ENCODE data around the gene ST7.

Gene ST7

GRCh38 chr7:117048882-117049281 lies 95.6 kb downstream of the ST7 start:
- in situ Hi-C loops (cut with MboI; ENCODE audit: low sequenced_read_pairs), result no loop called here

GRCh38 chr7:117051808-117052207 lies 98.5 kb downstream of the ST7 start:
- in situ Hi-C loops (cut with MboI; ENCODE audit: low sequenced_read_pairs), result no loop called here

- in situ Hi-C loops (cut with MboI; ENCODE audit: low sequenced_read_pairs), result no loop called here
These were observed 100.1 kb downstream of the ST7 start for GRCh38 chr7:117053432-117053831.

- in situ Hi-C loops (cut with MboI; ENCODE audit: low sequenced_read_pairs), result no loop called here
These were observed 108.5 kb downstream of the ST7 start for GRCh38 chr7:117061751-117062150.

- in situ Hi-C loops (cut with MboI; ENCODE audit: low sequenced_read_pairs), result no loop called here
These were observed 109.0 kb downstream of the ST7 start for GRCh38 chr7:117062300-117062699.

- in situ Hi-C loops (cut with MboI; ENCODE audit: low sequenced_read_pairs), result no loop called here
These were observed 111.4 kb downstream of the ST7 start for GRCh38 chr7:117064688-117065087.

- in situ Hi-C loops (cut with MboI; ENCODE audit: low sequenced_read_pairs), result no loop called here
These were observed 112.4 kb downstream of the ST7 start for GRCh38 chr7:117065571-117066150.

GRCh38 chr7:117066668-117067067 lies 113.4 kb downstream of the ST7 start:
- in situ Hi-C loops (cut with MboI; ENCODE audit: low sequenced_read_pairs), result no loop called here

GRCh38 chr7:117067340-117067739 lies 114.0 kb downstream of the ST7 start:
- in situ Hi-C loops (cut with MboI; ENCODE audit: low sequenced_read_pairs), result no loop called here

- in situ Hi-C loops (cut with MboI; ENCODE audit: low sequenced_read_pairs), result no loop called here
These were observed 115.3 kb downstream of the ST7 start for GRCh38 chr7:117068511-117069145.

GRCh38 chr7:117069379-117069778 lies 116.1 kb downstream of the ST7 start:
- in situ Hi-C loops (cut with MboI; ENCODE audit: low sequenced_read_pairs), result no loop called here

GRCh38 chr7:117071551-117071950 lies 118.2 kb downstream of the ST7 start:
- in situ Hi-C loops (cut with MboI; ENCODE audit: low sequenced_read_pairs), result no loop called here

- in situ Hi-C loops (cut with MboI; ENCODE audit: low sequenced_read_pairs), result no loop called here
These were observed 119.4 kb downstream of the ST7 start for GRCh38 chr7:117072620-117073118.

- in situ Hi-C loops (cut with MboI; ENCODE audit: low sequenced_read_pairs), result no loop called here
These were observed 121.1 kb downstream of the ST7 start for GRCh38 chr7:117074378-117074777.

GRCh38 chr7:117075934-117076333 lies 122.6 kb downstream of the ST7 start:
- in situ Hi-C loops (cut with MboI; ENCODE audit: low sequenced_read_pairs), result no loop called here

GRCh38 chr7:117076426-117076943 lies 123.2 kb downstream of the ST7 start:
- in situ Hi-C loops (cut with MboI; ENCODE audit: low sequenced_read_pairs), result no loop called here

GRCh38 chr7:117077658-117078057 lies 124.4 kb downstream of the ST7 start:
- in situ Hi-C loops (cut with MboI; ENCODE audit: low sequenced_read_pairs), result no loop called here

GRCh38 chr7:117082647-117083046 lies 129.3 kb downstream of the ST7 start:
- in situ Hi-C loops (cut with MboI; ENCODE audit: low sequenced_read_pairs), result no loop called here

- in situ Hi-C loops (cut with MboI; ENCODE audit: low sequenced_read_pairs), result no loop called here
These were observed 130.3 kb downstream of the ST7 start for GRCh38 chr7:117083648-117084047.

- in situ Hi-C loops (cut with MboI; ENCODE audit: low sequenced_read_pairs), result no loop called here
These were observed 131.0 kb downstream of the ST7 start for GRCh38 chr7:117084286-117084685.

GRCh38 chr7:117085275-117085674 lies 132.0 kb downstream of the ST7 start:
- in situ Hi-C loops (cut with MboI; ENCODE audit: low sequenced_read_pairs), result no loop called here

GRCh38 chr7:117085769-117086463 lies 132.6 kb downstream of the ST7 start:
- in situ Hi-C loops (cut with MboI; ENCODE audit: low sequenced_read_pairs), result no loop called here
